ENCODE measurements around the gene ACTN4.
"Not testable (repeated sequence)": the region's sequence is repeated elsewhere in the genome, so short reads cannot be mapped to it uniquely, and the experiment has no call there.

DNA sequence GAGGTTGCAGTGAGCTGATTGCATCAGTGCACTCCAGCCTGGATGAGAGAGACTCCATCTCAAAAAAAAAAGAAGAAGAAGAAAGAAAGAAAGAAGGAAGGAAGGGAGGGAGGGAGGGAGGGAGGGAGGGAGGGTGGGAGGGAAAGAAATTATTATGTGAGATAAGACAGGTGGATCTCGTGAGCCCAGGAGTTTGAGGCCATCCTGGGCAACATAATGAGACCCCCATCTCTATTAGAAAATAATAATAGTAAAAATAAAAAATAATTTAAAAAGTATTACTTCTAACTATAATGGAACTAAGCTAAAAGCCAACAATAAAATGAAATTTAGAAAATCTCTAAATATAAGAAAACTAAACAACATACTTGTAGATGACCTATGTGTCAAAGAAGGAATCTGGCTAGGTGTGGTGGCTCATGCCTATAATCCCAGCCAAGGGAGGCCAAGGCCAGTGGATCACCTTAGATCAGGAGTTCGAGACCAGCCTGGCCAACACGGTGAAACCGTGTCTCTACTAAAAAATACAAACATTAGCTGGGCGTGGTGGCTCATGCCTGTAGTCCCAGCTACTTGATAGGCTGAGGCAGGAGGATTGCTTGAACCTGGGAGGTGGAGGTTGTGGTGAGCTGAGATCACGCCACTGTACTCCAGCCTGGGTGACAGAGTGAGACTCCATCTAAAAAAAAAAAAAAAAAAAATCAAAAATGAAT is 113.5 kb downstream of the ACTN4 start:
- TF ChIP-seq, protein P1, sequence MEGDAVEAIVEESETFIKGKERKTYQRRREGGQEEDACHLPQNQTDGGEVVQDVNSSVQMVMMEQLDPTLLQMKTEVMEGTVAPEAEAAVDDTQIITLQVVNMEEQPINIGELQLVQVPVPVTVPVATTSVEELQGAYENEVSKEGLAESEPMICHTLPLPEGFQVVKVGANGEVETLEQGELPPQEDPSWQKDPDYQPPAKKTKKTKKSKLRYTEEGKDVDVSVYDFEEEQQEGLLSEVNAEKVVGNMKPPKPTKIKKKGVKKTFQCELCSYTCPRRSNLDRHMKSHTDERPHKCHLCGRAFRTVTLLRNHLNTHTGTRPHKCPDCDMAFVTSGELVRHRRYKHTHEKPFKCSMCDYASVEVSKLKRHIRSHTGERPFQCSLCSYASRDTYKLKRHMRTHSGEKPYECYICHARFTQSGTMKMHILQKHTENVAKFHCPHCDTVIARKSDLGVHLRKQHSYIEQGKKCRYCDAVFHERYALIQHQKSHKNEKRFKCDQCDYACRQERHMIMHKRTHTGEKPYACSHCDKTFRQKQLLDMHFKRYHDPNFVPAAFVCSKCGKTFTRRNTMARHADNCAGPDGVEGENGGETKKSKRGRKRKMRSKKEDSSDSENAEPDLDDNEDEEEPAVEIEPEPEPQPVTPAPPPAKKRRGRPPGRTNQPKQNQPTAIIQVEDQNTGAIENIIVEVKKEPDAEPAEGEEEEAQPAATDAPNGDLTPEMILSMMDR (IDR thresholded peaks at IDR 0.05), result not testable (repeated sequence)
- not testable (repeated sequence) for TF ChIP-seq EZH2 (IDR thresholded peaks at IDR 0.05; ENCODE audit: borderline replicate concordance, insufficient read depth, low read depth, low read length, poor library complexity, severe bottlenecking)

Measured in B cell (primary cell).